ENCODE results near the gene ESRRG. TPM values are rescaled to one million over a fixed set of nuclear protein-coding genes. Genes with fewer than 3 reads are reported as not detected.

ESRRG gene
- total and polyA plus RNA-seq, 4 donors, result 0.19 to 4.5 (median 1.3) TPM

GRCh38 chr1:216686860-216687766 lies 36.1 kb downstream of the ESRRG start:
- H3K36me3 ChIP-seq (ENCODE audit: control insufficient read depth in 4 of 4, insufficient read depth in 4 of 4, low read length in 4 of 4), result no peaks in the 10 kb centered on the region
- no peak for ATAC-seq (ENCODE audit: insufficient read depth, low FRiP score)
- no peaks in the 10 kb centered on the region for H3K27me3 ChIP-seq (ENCODE audit: control insufficient read depth in 3 of 3, insufficient read depth in 3 of 3, low read length in 2 of 3)
- H3K4me3 ChIP-seq, result no peak overlapping the region
- 49 to 59% methylated on average over 14 of the region's 14 CpGs for WGBS, 2 donors
- no peaks in the 10 kb centered on the region for H3K4me1 ChIP-seq (ENCODE audit: control insufficient read depth in 5 of 5, insufficient read depth in 5 of 5, low read length in 5 of 5)
- H3K9ac ChIP-seq (ENCODE audit: insufficient read depth in 1 of 2, low read length in 2 of 2), result no peak overlapping the region
- DNase-seq, result peak in 2 of 3 donors; percentile 22 to 39
- no peak for TF ChIP-seq CTCF (IDR thresholded peaks at IDR 0.05; ENCODE audit: control extremely low read depth, extremely low read depth)
- H3K9me3 ChIP-seq (ENCODE audit: control insufficient read depth in 4 of 4, insufficient read depth in 3 of 4, low read length in 3 of 4), result no peaks in the 10 kb centered on the region
- peak overlapping the region in 1 of 2 donors; percentile 63 for H3K27ac ChIP-seq (ENCODE audit: low read depth in 1 of 2, low read length in 1 of 2)

GRCh38 chr1:216682752-216683151 lies 40.5 kb downstream of the ESRRG start:
- Histone ChIP-seq H3K4me3 (no peak overlapping the region), H3K9ac (ENCODE audit: insufficient read depth in 1 of 2, low read length in 2 of 2) (no peak overlapping the region), H3K4me1 (ENCODE audit: control insufficient read depth in 5 of 5, insufficient read depth in 5 of 5, low read length in 5 of 5) (no peaks in the 10 kb centered on the region), H3K36me3 (ENCODE audit: control insufficient read depth in 4 of 4, insufficient read depth in 4 of 4, low read length in 4 of 4) (no peaks in the 10 kb centered on the region), H3K9me3 (ENCODE audit: control insufficient read depth in 4 of 4, insufficient read depth in 3 of 4, low read length in 3 of 4) (no peaks in the 10 kb centered on the region), H3K27me3 (ENCODE audit: control insufficient read depth in 3 of 3, insufficient read depth in 3 of 3, low read length in 2 of 3) (no peaks in the 10 kb centered on the region), H3K27ac (ENCODE audit: low read depth in 1 of 2, low read length in 1 of 2) (no peak overlapping the region)
- 81 to 82% methylated on average over 7 of the region's 7 CpGs for WGBS, 2 donors
- TF ChIP-seq CTCF (IDR thresholded peaks at IDR 0.05; ENCODE audit: control extremely low read depth, extremely low read depth), result no peak
- DNase-seq (no peak), ATAC-seq (ENCODE audit: insufficient read depth, low FRiP score) (no peak)

- no peaks in the 10 kb centered on the region for H3K27me3 ChIP-seq (ENCODE audit: control insufficient read depth in 3 of 3, insufficient read depth in 3 of 3, low read length in 2 of 3)
- DNase-seq, result no peak
- no peak overlapping the region for H3K4me3 ChIP-seq
- ATAC-seq (ENCODE audit: insufficient read depth, low FRiP score), result no peak
- no peak overlapping the region for H3K9ac ChIP-seq (ENCODE audit: insufficient read depth in 1 of 2, low read length in 2 of 2)
- no peaks in the 10 kb centered on the region for H3K4me1 ChIP-seq (ENCODE audit: control insufficient read depth in 5 of 5, insufficient read depth in 5 of 5, low read length in 5 of 5)
- H3K27ac ChIP-seq (ENCODE audit: low read depth in 1 of 2, low read length in 1 of 2), result no peak overlapping the region
- no peaks in the 10 kb centered on the region for H3K36me3 ChIP-seq (ENCODE audit: control insufficient read depth in 4 of 4, insufficient read depth in 4 of 4, low read length in 4 of 4)
- peaks cover 0 to 2% (median 0%) of the 10 kb centered on the region in 4 donors for H3K9me3 ChIP-seq (ENCODE audit: control insufficient read depth in 4 of 4, insufficient read depth in 3 of 4, low read length in 3 of 4)
- 81 to 87% methylated on average over 14 of the region's 14 CpGs for WGBS, 2 donors
- no peak for TF ChIP-seq CTCF (IDR thresholded peaks at IDR 0.05; ENCODE audit: control extremely low read depth, extremely low read depth)
Measured at GRCh38 chr1:216679108-216679507, 44.1 kb downstream of the ESRRG start.

Data from lung (tissue), 12 donors.